Measurements from ENCODE around the gene KLHL22. TPM values are rescaled to one million over a fixed set of nuclear protein-coding genes. Genes with fewer than 3 reads are reported as not detected.
A peak's percentile ranks its signal among the peaks of the same experiment; 100 is the strongest.
"Not testable (repeated sequence)": the region's sequence is repeated elsewhere in the genome, so short reads cannot be mapped to it uniquely, and the experiment has no call there.

Gene KLHL22
- total RNA-seq, 1 donor from 2014 or later, result 13.5 TPM

DNA sequence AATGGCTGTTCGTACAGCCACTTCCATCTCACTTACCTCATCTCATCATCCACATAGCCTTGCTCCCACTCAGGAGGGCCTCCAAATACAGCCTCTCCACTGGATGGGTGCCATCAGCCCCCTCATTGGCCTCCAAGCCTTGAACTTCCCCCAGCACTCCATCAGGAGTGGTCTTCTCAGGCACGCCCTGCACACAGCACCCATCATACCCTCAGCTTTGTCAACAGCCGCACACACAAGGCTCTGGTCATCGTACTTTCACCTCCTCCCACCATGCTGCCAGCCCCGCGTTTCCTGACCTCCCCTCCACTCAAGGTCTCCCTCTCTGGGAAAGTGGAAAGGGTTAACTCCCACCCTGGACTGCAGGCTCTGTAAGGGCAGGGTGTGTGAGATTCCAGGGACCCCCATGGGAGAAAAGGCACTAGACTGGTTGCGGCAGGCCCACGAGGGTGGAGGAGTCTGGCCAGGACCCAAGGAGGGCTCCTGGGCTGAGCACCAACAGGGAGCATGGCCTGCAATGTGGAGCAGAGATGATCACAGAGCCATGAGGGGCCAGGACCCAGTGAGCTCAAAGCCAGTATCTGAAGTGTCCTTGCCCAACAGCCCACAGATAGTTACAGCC, 37.0 kb downstream of the KLHL22 start:
- ATAC-seq (ENCODE audit: poor library complexity), result no peak
- intact Hi-C loops (cut with DNase I), result no loop called here

DNA sequence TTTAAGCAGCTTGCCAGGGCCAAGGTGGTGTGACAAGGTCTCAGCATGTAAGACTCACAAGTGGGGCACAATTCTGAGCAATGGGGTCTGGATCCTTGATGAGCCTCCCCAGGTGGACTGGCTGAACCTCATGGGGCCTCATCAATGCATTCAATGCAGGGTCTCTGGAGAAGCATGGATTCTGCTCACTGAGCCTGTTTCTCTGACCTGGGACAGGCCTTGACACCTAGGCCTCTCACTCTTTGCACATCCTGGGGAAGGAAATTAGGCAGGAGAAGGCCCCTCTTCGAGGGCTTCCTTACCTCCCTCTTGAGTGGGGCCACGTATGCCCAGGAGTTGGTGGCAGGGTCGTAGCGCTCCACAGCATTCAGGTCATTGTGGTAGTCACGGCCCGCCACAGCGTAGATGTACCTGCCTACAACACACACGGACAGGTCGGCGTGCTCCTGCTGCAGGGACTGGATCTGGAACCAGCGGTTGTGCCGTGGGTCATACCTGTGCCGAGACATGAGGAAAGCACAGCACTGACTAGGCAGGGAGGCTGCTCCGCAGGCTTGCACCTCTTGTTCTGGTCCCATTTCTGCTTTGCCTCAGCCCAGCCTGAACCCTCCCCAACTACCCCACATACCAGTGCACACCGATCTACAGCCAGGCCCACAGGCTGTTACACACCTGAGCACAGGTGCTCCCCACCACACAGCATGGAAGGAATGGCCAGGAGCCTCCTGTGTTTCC, 37.9 kb downstream of the KLHL22 start:
- ATAC-seq (ENCODE audit: poor library complexity) (no peak), DNase-seq (no peak)
- intact Hi-C loops (cut with DNase I), result loop anchor here (2.0 kb wide), 1 partner anchor 39 kb away; no protein-coding TSS in a partner anchor

More for the DNA sequence above, 37.0 kb downstream of the KLHL22 start:
- DNase-seq, result no peak

DNA sequence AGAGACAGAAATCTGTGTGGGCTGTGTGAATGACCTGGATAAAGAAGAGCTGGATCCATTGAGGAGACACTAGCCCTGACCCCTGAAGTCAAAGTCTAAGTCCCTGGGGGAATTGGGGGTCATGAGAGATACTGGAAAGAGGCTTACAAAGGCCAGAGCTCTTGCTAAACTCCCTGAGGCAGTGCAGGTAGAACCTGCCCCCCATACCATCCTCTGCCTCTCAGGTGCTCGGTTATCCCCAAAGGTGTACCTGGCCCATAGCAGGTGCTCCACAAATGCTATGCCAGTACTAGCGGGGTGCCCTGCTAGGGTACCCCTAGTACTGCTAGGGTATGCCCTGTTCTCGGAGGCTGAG, 38.9 kb downstream of the KLHL22 start:
- intact Hi-C loops (cut with DNase I), result loop anchor here (2.0 kb wide), 1 partner anchor 38 kb away; no protein-coding TSS in a partner anchor
- ATAC-seq (ENCODE audit: poor library complexity), result no peak
- no peak for DNase-seq

DNA sequence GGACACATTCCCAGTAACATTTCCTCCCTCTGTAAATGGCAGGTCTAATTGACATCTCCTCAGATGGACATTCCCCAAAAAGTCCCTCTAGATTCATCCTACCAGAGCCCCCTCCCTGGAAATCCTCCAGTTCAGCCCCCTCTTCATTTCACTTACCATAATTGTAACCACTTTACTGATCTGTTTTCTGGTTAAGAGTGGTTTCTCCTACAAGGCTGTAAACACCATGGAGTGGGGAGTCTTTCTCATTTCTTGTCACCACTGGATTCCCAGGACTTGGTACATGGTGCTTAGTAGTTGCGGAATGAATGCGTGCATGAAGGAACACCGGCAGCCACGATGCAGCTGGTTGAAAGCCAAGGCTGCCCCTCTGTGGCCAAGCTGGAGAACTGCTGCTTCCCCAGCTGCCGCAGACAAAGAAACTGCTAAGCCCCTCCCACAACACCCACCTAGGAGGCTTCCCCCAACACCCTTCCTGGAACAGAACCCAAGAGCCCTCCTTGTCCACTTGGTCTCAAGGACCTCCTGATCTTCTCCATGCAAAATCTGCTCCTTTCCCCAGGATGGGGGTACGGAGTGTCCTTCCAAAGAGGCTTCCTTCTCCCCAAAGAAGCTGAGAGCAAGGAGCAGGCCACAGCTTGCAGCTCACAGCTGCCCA, 39.4 kb downstream of the KLHL22 start:
- intact Hi-C loops (cut with DNase I), result loop anchor here (2.0 kb wide), 1 partner anchor 37 kb away; no protein-coding TSS in a partner anchor
- peak; percentile 84 for DNase-seq
- peak; percentile 93 for ATAC-seq (ENCODE audit: poor library complexity)

DNA sequence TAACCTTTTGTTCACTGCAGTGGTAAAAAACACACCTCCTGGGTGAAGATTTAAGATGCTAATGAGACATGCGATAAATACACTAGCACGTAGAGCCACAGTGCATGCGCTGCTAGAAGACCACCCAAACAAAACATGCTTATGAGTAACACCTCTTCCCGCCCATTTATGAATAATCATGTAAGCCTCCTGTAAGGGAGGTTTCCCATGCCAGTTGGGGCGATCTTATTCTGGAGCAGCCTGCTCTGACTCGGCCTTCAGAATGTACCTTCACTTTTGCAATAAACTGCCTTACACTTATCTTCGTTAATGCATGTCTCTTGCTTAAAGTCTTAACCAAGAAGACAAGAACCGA, 39.9 kb downstream of the KLHL22 start:
- intact Hi-C loops (cut with DNase I), result loop anchor here (2.0 kb wide), 1 partner anchor 37 kb away; no protein-coding TSS in a partner anchor
- no peak for ATAC-seq (ENCODE audit: poor library complexity)
- DNase-seq, result no peak

DNA sequence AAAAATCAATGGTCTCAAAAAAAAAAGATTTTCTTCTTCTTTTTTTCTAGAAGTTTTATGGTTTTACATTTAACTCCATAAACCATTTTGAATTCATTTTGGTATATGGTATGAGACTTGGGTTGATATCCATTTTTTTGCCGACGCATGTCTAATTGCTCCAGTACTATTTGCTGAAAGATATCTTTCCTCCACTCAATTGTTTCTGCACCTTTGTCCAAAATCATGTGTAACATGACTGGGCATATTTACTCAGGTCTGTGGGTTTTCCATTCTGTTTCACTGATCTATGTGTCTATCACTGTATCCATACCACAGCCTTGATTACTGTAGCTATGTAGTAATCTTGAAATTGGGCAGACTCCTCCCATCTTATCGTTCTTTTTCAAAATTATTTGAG, 42.4 kb downstream of the KLHL22 start:
- DNase-seq (no peak), ATAC-seq (ENCODE audit: poor library complexity) (no peak)
- intact Hi-C loops (cut with DNase I), result no loop called here

DNA sequence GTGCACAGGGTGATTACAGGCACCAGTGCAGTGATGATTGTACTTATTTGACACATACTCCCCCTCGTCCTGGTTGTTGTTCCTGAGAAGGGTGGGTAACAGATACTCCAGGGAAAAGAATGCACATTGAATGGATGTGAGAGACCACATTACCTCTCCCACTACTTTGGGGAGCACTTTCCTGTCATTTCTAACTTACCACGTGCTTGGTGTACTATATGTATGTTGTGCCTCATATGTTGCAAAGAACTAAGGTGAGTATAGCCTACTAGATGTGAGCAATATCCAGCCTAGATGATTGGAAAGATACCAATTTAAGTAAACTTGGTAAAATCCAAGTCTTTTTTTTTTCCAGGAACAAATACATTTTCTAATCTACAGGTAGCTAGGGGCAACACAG, 43.7 kb downstream of the KLHL22 start:
- no peak for ATAC-seq (ENCODE audit: poor library complexity)
- intact Hi-C loops (cut with DNase I), result no loop called here
- DNase-seq, result no peak

DNA sequence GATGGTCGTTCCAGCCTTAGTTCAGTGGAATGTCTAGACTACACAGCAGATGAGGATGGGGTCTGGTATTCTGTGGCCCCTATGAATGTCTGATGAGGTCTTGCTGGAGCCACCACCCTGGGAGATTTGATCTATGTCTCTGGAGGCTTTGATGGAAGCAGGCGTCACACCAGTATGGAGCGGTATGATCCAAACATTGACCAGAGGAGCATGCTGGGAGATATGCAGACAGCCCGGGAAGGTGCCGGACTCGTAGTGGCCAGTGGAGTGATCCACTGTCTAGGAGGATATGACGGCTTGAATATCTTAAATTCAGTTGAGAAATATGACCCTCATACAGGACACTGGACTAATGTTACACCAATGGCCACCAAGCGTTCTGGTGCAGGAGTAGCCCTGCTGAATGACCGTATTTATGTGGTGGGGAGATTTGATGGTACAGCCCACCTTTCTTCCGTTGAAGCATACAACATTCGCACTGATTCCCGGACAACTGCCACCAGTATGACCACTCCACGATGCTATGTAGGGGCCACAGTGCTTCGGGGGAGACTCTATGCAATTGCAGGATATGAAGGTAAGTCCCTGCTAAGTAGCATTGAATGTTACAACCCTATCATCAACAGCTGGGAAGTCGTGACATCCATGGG, 44.3 kb downstream of the KLHL22 start:
- ATAC-seq (ENCODE audit: poor library complexity); DNase-seq; intact Hi-C loops (cut with DNase I): not testable (repeated sequence)

DNA sequence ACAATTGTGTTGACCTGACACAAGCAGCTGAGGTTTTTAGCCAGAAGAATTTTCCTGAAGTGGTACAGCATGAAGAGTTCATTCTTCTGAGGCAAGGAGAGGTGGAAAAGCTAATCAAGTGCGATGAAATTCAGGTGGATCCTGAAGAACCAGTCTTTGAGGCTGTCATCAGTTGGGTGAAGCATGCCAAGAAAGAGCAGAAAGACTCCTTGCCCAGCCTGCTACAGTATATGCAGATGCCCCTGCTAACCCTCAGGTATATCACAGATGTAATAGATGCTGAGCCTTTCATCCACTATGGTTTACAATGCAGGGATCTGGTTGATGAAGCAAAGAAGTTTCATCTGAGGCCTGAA, 45.1 kb downstream of the KLHL22 start:
- DNase-seq (no peak), ATAC-seq (ENCODE audit: poor library complexity) (no peak)
- intact Hi-C loops (cut with DNase I), result no loop called here

DNA sequence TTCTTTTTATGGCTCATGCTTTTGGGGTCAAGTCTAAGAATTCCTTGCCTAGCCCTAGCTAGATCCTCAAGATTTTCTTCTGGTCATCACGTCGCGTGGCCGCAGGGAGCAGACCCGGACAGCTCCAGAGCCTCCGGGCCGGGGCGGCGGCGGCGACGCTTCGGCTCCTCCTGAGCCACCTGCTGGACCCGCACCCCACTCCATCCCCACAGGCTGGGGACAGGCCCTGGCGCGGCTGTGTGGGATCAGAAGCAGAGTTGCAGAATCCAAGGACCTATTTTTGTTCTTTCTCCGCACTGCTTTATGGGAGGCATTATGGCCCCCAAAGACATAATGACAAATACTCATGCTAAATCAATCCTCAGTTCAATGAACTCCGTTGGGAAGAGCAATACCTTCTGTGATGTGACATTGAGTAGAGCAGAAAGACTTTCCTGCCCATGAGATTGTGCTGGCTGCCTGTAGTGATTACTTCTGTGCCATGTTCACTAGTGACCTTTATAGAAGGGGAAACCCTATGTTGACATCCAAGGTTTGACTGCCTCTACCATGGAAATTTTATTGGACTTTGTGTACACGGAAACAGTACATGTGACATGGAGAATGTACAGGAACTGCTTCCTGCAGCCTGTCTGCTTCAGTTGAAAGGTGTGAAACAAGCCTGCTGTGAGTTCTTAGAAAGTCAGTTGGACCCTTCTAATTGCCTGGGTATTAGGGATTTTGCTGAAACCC, 45.6 kb downstream of the KLHL22 start:
- no peak for ATAC-seq (ENCODE audit: poor library complexity)
- intact Hi-C loops (cut with DNase I), result no loop called here

DNA sequence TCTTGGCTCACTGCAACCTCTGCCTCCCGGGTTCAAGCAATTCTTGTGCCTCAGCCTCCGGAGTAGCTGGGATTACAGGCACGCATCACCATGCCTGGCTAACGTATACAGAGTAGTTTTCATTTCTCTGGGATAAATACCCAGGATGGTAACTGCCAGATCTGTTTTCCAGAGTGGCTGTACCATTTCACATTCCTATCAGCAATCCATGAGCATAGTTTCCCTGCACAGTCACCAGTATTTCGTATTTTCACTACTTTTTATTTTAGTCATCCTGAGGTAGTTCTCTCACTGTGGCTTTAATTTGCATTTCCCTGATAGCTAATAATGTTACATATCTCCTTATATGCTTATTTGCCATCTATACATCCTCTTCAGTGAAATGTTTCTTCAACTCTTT, 47.0 kb downstream of the KLHL22 start:
- DNase-seq, result no peak

More for the DNA sequence above, 45.6 kb downstream of the KLHL22 start:
- no peak for DNase-seq

DNA sequence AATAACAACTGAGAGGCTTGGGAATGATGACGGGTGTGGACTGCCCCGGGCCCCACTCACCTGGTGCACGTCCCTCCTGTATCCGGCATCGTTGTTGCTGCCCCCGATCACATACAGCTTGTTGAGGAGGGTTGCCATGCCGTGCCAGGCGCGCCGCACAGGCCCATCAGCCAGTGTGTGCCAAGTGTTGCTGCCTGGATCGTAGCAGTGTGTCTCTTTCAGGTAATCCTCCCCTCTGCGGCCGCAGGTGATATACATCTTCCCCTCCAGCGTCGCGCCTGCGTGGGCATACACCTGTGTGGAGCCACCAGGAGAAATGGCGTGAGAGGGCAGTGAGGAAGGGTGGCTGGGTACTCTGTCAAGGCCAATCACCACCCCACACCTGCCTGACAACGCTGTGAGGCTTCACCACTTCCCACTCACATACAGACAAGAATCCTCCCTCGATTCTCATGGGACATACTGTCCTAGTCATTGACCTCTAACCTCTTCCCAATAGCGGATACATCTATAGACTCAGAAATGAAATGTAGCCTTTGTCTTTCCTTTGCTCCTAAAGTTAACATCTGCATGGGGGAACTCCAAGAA, 49.1 kb downstream of the KLHL22 start:
- ATAC-seq (ENCODE audit: poor library complexity) (no peak), DNase-seq (no peak)
- intact Hi-C loops (cut with DNase I), result no loop called here

More for the DNA sequence above, 47.0 kb downstream of the KLHL22 start:
- intact Hi-C loops (cut with DNase I), result no loop called here
- no peak for ATAC-seq (ENCODE audit: poor library complexity)

DNA sequence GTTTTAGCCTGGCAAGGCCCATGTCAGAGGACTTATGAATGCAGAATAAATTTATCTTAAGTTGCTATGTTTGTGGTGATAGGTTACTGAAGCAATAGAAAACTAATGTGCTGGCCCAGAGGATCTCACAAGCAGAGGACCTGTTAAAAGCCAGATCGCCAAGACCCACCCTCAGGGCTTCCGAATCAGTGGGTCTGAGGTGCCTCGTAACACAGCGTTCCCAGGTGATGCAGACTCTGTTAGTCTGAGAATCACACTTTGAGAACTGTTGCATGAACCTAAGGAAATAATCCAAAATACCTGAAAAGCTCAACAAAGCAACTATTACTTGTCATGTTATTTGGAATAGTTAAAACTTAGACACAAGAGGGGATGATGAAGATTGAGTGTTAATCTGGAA, 51.3 kb downstream of the KLHL22 start:
- intact Hi-C loops (cut with DNase I), result no loop called here
- DNase-seq (no peak), ATAC-seq (ENCODE audit: poor library complexity) (no peak)

DNA sequence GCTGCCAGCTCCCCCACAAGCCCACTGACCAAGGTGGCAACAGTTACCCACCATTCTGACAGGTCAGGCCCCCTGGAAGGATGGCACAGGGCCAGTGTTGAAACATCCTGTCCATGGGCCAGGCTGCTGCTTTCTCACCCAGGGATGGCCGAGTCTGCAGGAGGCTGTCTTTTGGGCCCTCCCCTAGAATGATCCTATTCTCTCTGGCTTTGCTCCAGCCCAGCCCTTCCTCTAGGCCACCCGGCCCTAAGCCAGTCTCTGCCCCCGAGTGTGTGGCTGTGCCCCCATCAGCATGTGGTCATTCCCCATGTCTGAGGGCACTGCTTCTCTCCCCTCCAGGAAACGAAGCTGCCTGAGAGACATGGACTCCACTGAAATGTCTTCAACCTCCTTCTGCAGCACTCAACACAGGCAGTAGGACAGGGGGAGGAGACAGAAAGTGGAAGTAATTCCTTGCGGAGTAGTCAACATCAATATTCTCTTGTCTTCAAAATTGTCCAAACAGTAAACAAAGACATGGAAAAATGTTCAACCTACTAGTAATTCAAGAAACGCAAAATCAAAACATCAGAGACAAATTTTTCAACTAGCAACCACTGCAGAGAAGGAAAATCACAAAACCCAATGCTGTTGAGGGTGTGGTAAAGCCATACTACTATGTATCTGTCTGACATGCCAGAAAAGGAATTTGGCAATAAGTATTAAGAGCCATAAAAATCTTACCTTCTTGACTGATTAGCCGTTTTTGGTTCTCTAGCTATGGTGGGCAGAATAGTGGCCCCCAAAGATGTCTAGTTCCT, 52.9 kb downstream of the KLHL22 start:
- DNase-seq (no peak), ATAC-seq (ENCODE audit: poor library complexity) (no peak)
- intact Hi-C loops (cut with DNase I), result no loop called here

DNA sequence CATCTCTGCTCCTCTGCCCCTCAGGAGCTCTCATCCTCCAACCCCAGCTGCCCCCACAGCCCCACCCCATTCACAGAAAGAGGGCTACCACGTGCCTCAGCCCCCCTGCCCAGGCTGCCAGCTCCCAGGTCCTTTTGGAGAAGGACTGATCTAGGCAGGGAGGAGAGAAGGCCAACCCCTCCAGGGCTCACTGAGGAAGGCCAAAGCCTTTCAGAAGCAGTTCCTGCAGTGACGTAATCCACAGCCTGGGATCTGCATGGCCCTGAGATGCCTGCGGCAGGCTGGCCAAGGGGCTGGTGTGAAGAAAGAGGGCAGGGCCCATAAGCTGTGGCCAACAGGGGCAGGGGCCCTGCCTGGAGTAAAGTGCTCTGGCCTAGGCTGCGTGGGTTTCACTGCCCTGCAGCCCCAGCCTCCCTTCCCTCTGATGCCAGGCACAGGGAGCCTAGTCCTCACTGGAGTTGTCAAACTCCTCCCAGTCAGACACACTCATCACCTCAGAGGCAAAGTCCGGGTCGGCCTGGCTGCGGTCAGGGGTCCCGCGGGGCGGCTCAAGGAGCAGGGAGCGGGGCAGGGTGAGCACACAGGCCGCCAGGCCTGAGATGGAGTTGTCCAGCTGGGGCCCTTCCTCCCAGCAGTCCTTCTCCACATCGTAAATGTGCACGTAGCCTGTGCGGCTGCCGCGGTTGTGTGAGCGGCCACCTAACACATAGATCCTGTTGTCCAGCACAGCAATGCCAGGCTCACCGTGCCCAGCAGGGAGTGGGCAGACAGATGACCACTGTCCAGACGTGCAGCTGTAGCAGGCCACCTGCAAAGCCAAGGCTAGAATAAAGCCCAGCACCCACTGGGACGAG, 53.7 kb downstream of the KLHL22 start:
- intact Hi-C loops (cut with DNase I), result no loop called here
- no peak for DNase-seq
- peak; percentile 13 for ATAC-seq (ENCODE audit: poor library complexity)

DNA sequence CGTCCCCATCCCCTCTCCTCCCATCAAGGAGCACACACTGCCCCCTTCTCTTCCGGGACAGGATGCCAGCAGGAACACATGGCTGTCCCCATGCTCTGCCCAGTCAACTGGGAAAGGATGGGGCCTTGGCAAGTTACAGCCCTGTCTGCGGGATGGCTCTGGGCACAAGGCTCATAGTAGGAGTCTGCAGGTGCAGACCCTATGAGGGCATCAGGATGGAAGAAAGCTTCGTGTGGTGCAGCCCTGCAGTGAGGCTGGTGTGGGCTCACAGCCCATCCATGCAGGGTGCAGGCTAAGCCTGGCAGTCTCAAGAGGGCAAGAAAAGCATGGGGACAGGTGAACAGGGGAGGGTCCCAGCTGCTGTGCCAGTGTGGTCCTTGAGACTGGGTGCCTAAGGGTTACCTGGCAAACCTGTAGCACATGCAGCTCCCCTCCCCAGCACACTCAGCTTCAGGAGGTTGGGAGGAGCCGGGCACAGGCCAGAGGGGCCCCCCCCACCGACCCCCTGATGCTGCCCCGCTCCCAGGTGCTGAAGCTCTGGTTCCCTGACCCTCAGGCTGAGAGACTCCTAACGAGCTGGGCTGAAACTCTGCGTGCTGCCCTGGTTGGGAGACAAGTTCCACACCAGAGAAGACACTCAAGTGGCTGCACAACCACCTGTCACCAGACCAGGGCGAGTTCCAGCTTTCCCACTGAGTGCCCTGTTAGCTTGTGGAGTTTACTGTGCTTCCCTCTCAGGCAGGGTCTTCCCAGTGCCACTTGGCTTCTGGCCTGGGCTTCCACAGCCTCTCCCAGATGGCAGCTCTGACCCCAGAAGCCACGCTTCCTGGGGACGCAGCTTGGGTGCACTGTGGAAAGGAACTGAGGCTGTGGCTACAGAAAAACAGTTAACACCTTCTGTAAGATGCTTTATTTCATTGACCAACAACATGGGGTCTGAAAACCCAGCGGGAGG, 54.7 kb downstream of the KLHL22 start:
- intact Hi-C loops (cut with DNase I), result no loop called here
- no peak for DNase-seq

More for the DNA sequence above, 54.7 kb downstream of the KLHL22 start:
- ATAC-seq (ENCODE audit: poor library complexity), result no peak
